GM12878 (cell line): ENCODE results near the gene RNF152.

ENCODE experiments used
- BRCA1 ChIP-seq: IDR thresholded peaks from 2 replicates; pipeline ENCODE4 v1.6.1; 2011; ENCODE audit warnings: low read depth, low read length, improper control_type of control experiment
- CBX5 ChIP-seq: sonication (generic); IDR thresholded peaks from 2 replicates; pipeline ENCODE4 v1.6.1; 2016; ENCODE audit warnings: low read depth, moderate library complexity, mild to moderate bottlenecking, inconsistent platforms
- FOS ChIP-seq: IDR thresholded peaks from 3 replicates; pipeline ENCODE4 v1.6.1; 2011; ENCODE audit warnings: borderline replicate concordance; ENCODE audit not compliant: insufficient read length; ENCODE audit errors: extremely low read depth
- HDAC6 ChIP-seq: fragments of 200-600 bp; sonication (generic); IDR thresholded peaks from one replicate; pipeline ENCODE4 v1.8.0; 2017; ENCODE audit warnings: antibody characterized with exemption; ENCODE audit not compliant: unreplicated experiment
- JUNB ChIP-seq: IDR thresholded peaks from 2 replicates; pipeline ENCODE4 v1.6.1; 2016; ENCODE audit warnings: antibody characterized with exemption, mild to moderate bottlenecking
- POLR2AphosphoS5 ChIP-seq: IDR thresholded peaks from 2 replicates; pipeline ENCODE4 v1.6.1; 2011; ENCODE audit warnings: mild to moderate bottlenecking, low read length, inconsistent platforms
- RAD21 ChIP-seq: IDR thresholded peaks from 2 replicates; pipeline ENCODE4 v1.6.1; 2011; ENCODE audit warnings: mild to moderate bottlenecking, low read depth, low read length, moderate library complexity; ENCODE audit not compliant: insufficient read depth
- TAF1 ChIP-seq: IDR thresholded peaks from 2 replicates; pipeline ENCODE4 v1.6.1; 2011; ENCODE audit warnings: mild to moderate bottlenecking, low read depth, low read length, borderline replicate concordance
- ZNF592 ChIP-seq: fragments of 450-650 bp; IDR thresholded peaks from 2 replicates; pipeline ENCODE4 v1.6.1; 2017; ENCODE audit warnings: mild to moderate bottlenecking, moderate library complexity
- TF ChIP-seq, protein P1 (sequence below), 3 experiments: IDR thresholded peaks in 2 of 3; conservative IDR thresholded peaks in 1 of 3; 2 replicates each; pipeline ENCODE4 v1.5.1; 2011; ENCODE audit warnings: low read depth in 3 of 3, low read length in 3 of 3, mild to moderate bottlenecking in 3 of 3, control low read depth in 2 of 3, moderate library complexity in 2 of 3, inconsistent platforms in 1 of 3, mixed read lengths in 1 of 3; ENCODE audit not compliant: control insufficient read depth in 2 of 3, insufficient read depth in 1 of 3; ENCODE audit errors: extremely low read depth in 1 of 3
- TF ChIP-seq, protein P2 (sequence below): fragments of 450-650 bp; IDR thresholded peaks from 2 replicates; pipeline ENCODE4 v1.6.1; 2017; ENCODE audit warnings: antibody characterized with exemption, mild to moderate bottlenecking, moderate library complexity
- TF ChIP-seq, protein P3 (sequence below): IDR thresholded peaks from 2 replicates; pipeline ENCODE4 v1.6.1; 2011; ENCODE audit warnings: low read depth, mild to moderate bottlenecking, low read length, moderate library complexity, borderline replicate concordance; ENCODE audit errors: extremely low read depth

DNA sequence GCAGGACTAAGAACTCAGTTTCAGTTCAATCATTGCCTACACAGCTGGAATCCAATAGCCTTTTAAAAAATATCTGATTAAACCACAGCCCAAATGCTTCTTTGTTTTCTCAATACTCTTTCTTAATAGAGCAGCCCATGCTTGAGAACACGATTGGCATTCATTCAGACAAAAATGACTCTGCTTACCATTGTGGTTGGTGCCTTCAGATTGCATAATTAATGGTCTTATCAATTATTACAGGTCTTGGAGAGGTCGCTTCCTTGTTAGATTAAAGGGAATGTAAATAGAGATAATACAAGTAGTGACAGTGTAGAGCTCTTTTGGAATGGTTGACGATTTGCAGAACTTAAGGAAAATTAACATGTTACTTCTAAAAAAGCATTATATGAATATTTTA, 107.2 kb downstream of the RNF152 start:
- no peak for TF ChIP-seq RAD21
- TF ChIP-seq, protein P1, sequence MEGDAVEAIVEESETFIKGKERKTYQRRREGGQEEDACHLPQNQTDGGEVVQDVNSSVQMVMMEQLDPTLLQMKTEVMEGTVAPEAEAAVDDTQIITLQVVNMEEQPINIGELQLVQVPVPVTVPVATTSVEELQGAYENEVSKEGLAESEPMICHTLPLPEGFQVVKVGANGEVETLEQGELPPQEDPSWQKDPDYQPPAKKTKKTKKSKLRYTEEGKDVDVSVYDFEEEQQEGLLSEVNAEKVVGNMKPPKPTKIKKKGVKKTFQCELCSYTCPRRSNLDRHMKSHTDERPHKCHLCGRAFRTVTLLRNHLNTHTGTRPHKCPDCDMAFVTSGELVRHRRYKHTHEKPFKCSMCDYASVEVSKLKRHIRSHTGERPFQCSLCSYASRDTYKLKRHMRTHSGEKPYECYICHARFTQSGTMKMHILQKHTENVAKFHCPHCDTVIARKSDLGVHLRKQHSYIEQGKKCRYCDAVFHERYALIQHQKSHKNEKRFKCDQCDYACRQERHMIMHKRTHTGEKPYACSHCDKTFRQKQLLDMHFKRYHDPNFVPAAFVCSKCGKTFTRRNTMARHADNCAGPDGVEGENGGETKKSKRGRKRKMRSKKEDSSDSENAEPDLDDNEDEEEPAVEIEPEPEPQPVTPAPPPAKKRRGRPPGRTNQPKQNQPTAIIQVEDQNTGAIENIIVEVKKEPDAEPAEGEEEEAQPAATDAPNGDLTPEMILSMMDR (IDR thresholded peaks at IDR 0.05 in 2 of 3, conservative IDR thresholded peaks at IDR 0.05 in 1 of 3; ENCODE audit: control insufficient read depth in 2 of 3, extremely low read depth in 1 of 3, insufficient read depth in 1 of 3, low read depth in 3 of 3, low read length in 3 of 3), result no peak
- TF ChIP-seq TAF1, result no peak
- TF ChIP-seq FOS, result no peak
- no peak for TF ChIP-seq HDAC6
- TF ChIP-seq JUNB, result no peak
- no peak for TF ChIP-seq BRCA1
- TF ChIP-seq, protein P2, sequence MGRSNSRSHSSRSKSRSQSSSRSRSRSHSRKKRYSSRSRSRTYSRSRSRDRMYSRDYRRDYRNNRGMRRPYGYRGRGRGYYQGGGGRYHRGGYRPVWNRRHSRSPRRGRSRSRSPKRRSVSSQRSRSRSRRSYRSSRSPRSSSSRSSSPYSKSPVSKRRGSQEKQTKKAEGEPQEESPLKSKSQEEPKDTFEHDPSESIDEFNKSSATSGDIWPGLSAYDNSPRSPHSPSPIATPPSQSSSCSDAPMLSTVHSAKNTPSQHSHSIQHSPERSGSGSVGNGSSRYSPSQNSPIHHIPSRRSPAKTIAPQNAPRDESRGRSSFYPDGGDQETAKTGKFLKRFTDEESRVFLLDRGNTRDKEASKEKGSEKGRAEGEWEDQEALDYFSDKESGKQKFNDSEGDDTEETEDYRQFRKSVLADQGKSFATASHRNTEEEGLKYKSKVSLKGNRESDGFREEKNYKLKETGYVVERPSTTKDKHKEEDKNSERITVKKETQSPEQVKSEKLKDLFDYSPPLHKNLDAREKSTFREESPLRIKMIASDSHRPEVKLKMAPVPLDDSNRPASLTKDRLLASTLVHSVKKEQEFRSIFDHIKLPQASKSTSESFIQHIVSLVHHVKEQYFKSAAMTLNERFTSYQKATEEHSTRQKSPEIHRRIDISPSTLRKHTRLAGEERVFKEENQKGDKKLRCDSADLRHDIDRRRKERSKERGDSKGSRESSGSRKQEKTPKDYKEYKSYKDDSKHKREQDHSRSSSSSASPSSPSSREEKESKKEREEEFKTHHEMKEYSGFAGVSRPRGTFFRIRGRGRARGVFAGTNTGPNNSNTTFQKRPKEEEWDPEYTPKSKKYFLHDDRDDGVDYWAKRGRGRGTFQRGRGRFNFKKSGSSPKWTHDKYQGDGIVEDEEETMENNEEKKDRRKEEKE, result no peak
- no peak for TF ChIP-seq ZNF592
- TF ChIP-seq POLR2AphosphoS5, result no peak
- no peak for TF ChIP-seq CBX5
- TF ChIP-seq, protein P3, sequence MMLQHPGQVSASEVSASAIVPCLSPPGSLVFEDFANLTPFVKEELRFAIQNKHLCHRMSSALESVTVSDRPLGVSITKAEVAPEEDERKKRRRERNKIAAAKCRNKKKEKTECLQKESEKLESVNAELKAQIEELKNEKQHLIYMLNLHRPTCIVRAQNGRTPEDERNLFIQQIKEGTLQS, result no peak
